Measurements from ENCODE around the gene SPDYE17.
"Not testable (repeated sequence)": the region's sequence is repeated elsewhere in the genome, so short reads cannot be mapped to it uniquely, and the experiment has no call there.

SPDYE17 gene

DNA sequence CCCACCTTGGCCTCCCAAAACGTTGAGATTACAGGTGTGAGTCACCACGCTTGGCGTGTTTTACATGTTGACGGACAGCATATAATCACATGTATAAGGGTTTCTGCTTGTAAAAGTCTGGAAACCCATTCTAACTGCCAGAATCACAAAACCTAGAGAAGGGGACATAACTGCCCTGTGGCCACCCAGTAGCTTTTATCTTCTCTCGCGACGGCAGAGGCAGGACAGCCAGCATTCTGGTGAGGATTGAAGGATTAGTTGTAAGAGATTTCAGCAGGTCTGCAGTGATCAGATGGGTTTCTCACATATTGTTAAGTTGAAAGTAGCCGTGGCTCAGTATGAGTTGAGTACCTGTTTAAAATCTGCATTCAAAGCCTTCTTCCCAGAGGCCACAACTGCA, 59.8 kb downstream of the SPDYE17 start:
- not testable (repeated sequence) for H4K20me1 ChIP-seq; H3K27ac ChIP-seq; H3K36me3 ChIP-seq; H3K4me3 ChIP-seq; H3K27me3 ChIP-seq; H3K9ac ChIP-seq; H3K4me2 ChIP-seq; H3K9me3 ChIP-seq (replicated peaks in 1 of 11); H3K4me1 ChIP-seq
